H1 (cell line): Measurements from ENCODE around the gene GTF3C5. TPM values are rescaled to one million over a fixed set of nuclear protein-coding genes. Genes with fewer than 3 reads are reported as not detected.
A peak's percentile ranks its signal among the peaks of the same experiment; 100 is the strongest.

Experiments used
- CTCF ChIA-PET: fragments of 300-600 bp; sonication (Branson Sonifier 250); formaldehyde crosslinking; loops from one replicate; lab custom pipeline; 2021; ENCODE audit not compliant: partially characterized antibody; lab: Charles Lee
- POLR2A ChIA-PET: fragments of 300-600 bp; sonication (Branson Sonifier 250); formaldehyde crosslinking; loops from one replicate; lab custom pipeline; 2021; ENCODE audit warnings: inconsistent platforms; ENCODE audit not compliant: partially characterized antibody; lab: Charles Lee
- DNase-seq, 2 experiments: peaks; one replicate each; pipeline versions ENCODE4 v3.0.0 to v3.0.0-alpha.2; 2010 to 2022; ENCODE audit warnings: low spot score in 2 of 2, low read depth in 1 of 2, mixed read lengths in 1 of 2
- FAIRE-seq: peaks from 2 replicates; lab custom pipeline; 2011; peaks lifted over from hg19 to GRCh38; lab: Jason Lieb, UNC
- H2AFZ ChIP-seq: 2 replicates; pipeline ENCODE4 v1.8.1; 2012; ENCODE audit warnings: low read length, inconsistent platforms
- H2AK5ac ChIP-seq: 2 replicates; pipeline ENCODE4 v1.6.1; 2013; ENCODE audit warnings: low read depth, low read length
- H2BK120ac ChIP-seq: replicated peaks from 2 replicates; pipeline ENCODE3; 2013; ENCODE audit warnings: low read depth, low read length, inconsistent platforms
- H2BK12ac ChIP-seq: 2 replicates; pipeline ENCODE4 v1.6.1; 2013; ENCODE audit warnings: low read depth, low read length
- H2BK15ac ChIP-seq: 2 replicates; pipeline ENCODE4 v1.6.1; 2013; ENCODE audit warnings: low read length
- H2BK20ac ChIP-seq: 2 replicates; pipeline ENCODE4 v1.6.1; 2013; ENCODE audit warnings: low read length
- H2BK5ac ChIP-seq: 2 replicates; pipeline ENCODE4 v1.6.1; 2013; ENCODE audit warnings: low read depth, low read length
- H3K14ac ChIP-seq: 2 replicates; pipeline ENCODE4 v1.6.1; 2013; ENCODE audit warnings: inconsistent platforms; ENCODE audit not compliant: insufficient read length
- H3K18ac ChIP-seq: 2 replicates; pipeline ENCODE4 v1.6.1; 2013; ENCODE audit warnings: low read length; ENCODE audit errors: extremely low read depth
- H3K23ac ChIP-seq: 2 replicates; pipeline ENCODE4 v1.6.1; 2013; ENCODE audit warnings: inconsistent platforms; ENCODE audit not compliant: insufficient read length
- H3K23me2 ChIP-seq: 2 replicates; pipeline ENCODE4 v1.6.1; 2013; ENCODE audit warnings: low read depth, low read length
- H3K27ac ChIP-seq: 2 replicates; pipeline ENCODE4 v1.6.1; 2011; ENCODE audit warnings: low read depth, low read length, inconsistent platforms
- H3K27me3 ChIP-seq, 4 experiments: replicated peaks in 1 of 4; 1 replicate in 1 of 4; 2 replicates in 3 of 4; pipeline versions ENCODE4 v1.6.1 to v1.8.1; 2011 to 2013; ENCODE audit warnings: low read length in 3 of 4, mild to moderate bottlenecking in 3 of 4, inconsistent platforms in 2 of 4, mixed read lengths in 2 of 4, moderate library complexity in 1 of 4; ENCODE audit not compliant: control insufficient read depth in 3 of 4, insufficient read depth in 3 of 4; ENCODE audit errors: extremely low read depth in 1 of 4
- H3K36me3 ChIP-seq, 4 experiments: 2 replicates each; pipeline versions ENCODE4 v1.6.1 to v1.8.1; 2011 to 2013; ENCODE audit warnings: mild to moderate bottlenecking in 4 of 4, low read length in 3 of 4, moderate library complexity in 2 of 4, control low read depth in 1 of 4, inconsistent platforms in 1 of 4; ENCODE audit not compliant: insufficient read depth in 4 of 4, control insufficient read depth in 2 of 4
- H3K4ac ChIP-seq: replicated peaks from 2 replicates; pipeline ENCODE3; 2013; ENCODE audit warnings: low read length, low read depth, mixed read lengths, inconsistent platforms; ENCODE audit not compliant: insufficient read length
- H3K4me1 ChIP-seq, 4 experiments: replicated peaks in 1 of 4; 1 replicate in 1 of 4; 2 replicates in 3 of 4; pipeline versions ENCODE4 v1.6.1 to v1.8.1; 2011 to 2013; ENCODE audit warnings: low read length in 3 of 4, inconsistent platforms in 2 of 4, mixed read lengths in 1 of 4; ENCODE audit not compliant: insufficient read depth in 4 of 4, control insufficient read depth in 3 of 4
- H3K4me2 ChIP-seq, 2 experiments: 2 replicates each; pipeline versions ENCODE4 v1.6.1 to v1.8.1; 2011 to 2013; ENCODE audit warnings: low read depth in 2 of 2, low read length in 2 of 2, control low read depth in 1 of 2, inconsistent platforms in 1 of 2, mild to moderate bottlenecking in 1 of 2; ENCODE audit not compliant: insufficient read depth in 1 of 2
- H3K4me3 ChIP-seq, 4 experiments: fragments of 200-600, 300-600 bp in 1 of 4; sonication (generic), shearing (Covaris generic), sonication (Bioruptor Twin) in 1 of 4; 2 replicates each; pipeline versions ENCODE4 v1.5.1 to v1.8.1; 2011 to 2016; ENCODE audit warnings: low read length in 4 of 4, low read depth in 3 of 4, control low read depth in 2 of 4, inconsistent platforms in 2 of 4, mild to moderate bottlenecking in 2 of 4, mixed read lengths in 1 of 4, moderate library complexity in 1 of 4; ENCODE audit not compliant: insufficient read depth in 2 of 4; ENCODE audit errors: extremely low read depth in 1 of 4
- H3K56ac ChIP-seq: replicated peaks from 2 replicates; pipeline ENCODE3; 2013; ENCODE audit warnings: low read depth, mild to moderate bottlenecking, mixed read lengths, low read length, inconsistent platforms; ENCODE audit not compliant: insufficient read length
- H3K79me1 ChIP-seq: 2 replicates; pipeline ENCODE4 v1.6.1; 2013; ENCODE audit warnings: low read depth, low read length, control low read depth
- H3K79me2 ChIP-seq, 2 experiments: 2 replicates each; pipeline versions ENCODE4 v1.6.1 to v1.8.1; 2012 to 2013; ENCODE audit warnings: low read length in 2 of 2, mild to moderate bottlenecking in 2 of 2, inconsistent platforms in 1 of 2; ENCODE audit not compliant: insufficient read depth in 2 of 2, control insufficient read depth in 1 of 2
- H3K9ac ChIP-seq, 4 experiments: replicated peaks in 1 of 4; 1 replicate in 1 of 4; 2 replicates in 3 of 4; pipeline versions ENCODE4 v1.6.1 to v1.8.1; 2011 to 2013; ENCODE audit warnings: low read depth in 3 of 4, low read length in 3 of 4, control low read depth in 2 of 4, mild to moderate bottlenecking in 2 of 4, moderate library complexity in 2 of 4, inconsistent platforms in 1 of 4; ENCODE audit errors: extremely low read depth in 1 of 4
- H3K9me3 ChIP-seq, 2 experiments: 2 replicates each; pipeline versions ENCODE4 v1.6.1 to v1.8.1; 2012 to 2013; ENCODE audit warnings: mild to moderate bottlenecking in 2 of 2, moderate library complexity in 2 of 2, control low read depth in 1 of 2, inconsistent platforms in 1 of 2, low read depth in 1 of 2, low read length in 1 of 2, mixed read lengths in 1 of 2; ENCODE audit not compliant: insufficient read depth in 2 of 2
- H4K20me1 ChIP-seq, 2 experiments: replicated peaks in 1 of 2; 2 replicates each; pipeline versions ENCODE3 to v1.8.1; 2011 to 2013; ENCODE audit warnings: inconsistent platforms in 2 of 2, low read length in 2 of 2, mild to moderate bottlenecking in 1 of 2; ENCODE audit not compliant: insufficient read depth in 2 of 2, control insufficient read depth in 1 of 2
- H4K5ac ChIP-seq: 2 replicates; pipeline ENCODE4 v1.6.1; 2013; ENCODE audit warnings: low read length, low read depth, mixed read lengths, inconsistent platforms; ENCODE audit not compliant: insufficient read length
- H4K8ac ChIP-seq: 2 replicates; pipeline ENCODE4 v1.8.0; 2013; ENCODE audit warnings: mild to moderate bottlenecking, moderate library complexity, low read length, inconsistent platforms; ENCODE audit not compliant: insufficient read depth; ENCODE audit errors: extremely low read depth
- H4K91ac ChIP-seq: replicated peaks from 2 replicates; pipeline ENCODE3; 2013; ENCODE audit warnings: low read length, mixed read lengths, inconsistent platforms; ENCODE audit not compliant: insufficient read length
- NANOG ChIP-seq: IDR thresholded peaks from 2 replicates; pipeline ENCODE4 v1.6.1; 2011; ENCODE audit warnings: low read length, low read depth, mild to moderate bottlenecking, inconsistent platforms; ENCODE audit not compliant: insufficient read depth, poor library complexity, severe bottlenecking
- WGBS, 2 experiments: shearing (Covaris generic) in 1 of 2; methylation state at CpG; one replicate each; pipeline versions ENCODE4 v1.1.6 to v1.1.7; 2013 to 2015; ENCODE audit warnings: low lambda C conversion rate in 2 of 2, mixed read lengths in 2 of 2, inconsistent platforms in 1 of 2, low coverage in 1 of 2, missing lambda C conversion rate in 1 of 2; ENCODE audit not compliant: insufficient replicate concordance in 2 of 2, insufficient coverage in 1 of 2, insufficient read length in 1 of 2; ENCODE audit errors: extremely low coverage in 1 of 2, missing lambda C conversion rate in 1 of 2; 5-methylcytosine and 5-hydroxymethylcytosine counted together
- polyA plus RNA-seq, 7 experiments: library from polyadenylated mRNA; depleted of rRNA in 3 of 7; stranded (reverse) in 5 of 7; unstranded in 2 of 7; fragments of >200 nt in 5 of 7; fragments of 200-250 nt in 2 of 7; gene quantifications; 1 replicate in 5 of 7; 2 replicates in 1 of 7; 4 replicates in 1 of 7; pipeline versions ENCODE4 v1.2.1 to v1.2.3, GENCODE V29; 2011 to 2013; ENCODE audit warnings: missing spikeins in 2 of 7, mixed read lengths in 2 of 7
- total RNA-seq: library from RNA; stranded (reverse); fragmentation: NEBNext Ultra II Directional; extraction: Animal tissue kit (Norgen Biotek cat#: 25700); gene quantifications from 2 replicates; pipeline ENCODE4 v1.2.1, GENCODE V29; 2021

The GTF3C5 gene
- total and polyA plus RNA-seq, 2 of the 8 experiments (the other 6 are each of a cell fraction or from before 2014, with no cell fraction given) = 78.7 to 87.1 TPM

GRCh38 chr9:132994410-132995120 is 36.2 kb upstream of the GTF3C5 start:
- no peak overlapping the region for H3K9ac ChIP-seq
- no peaks in the 10 kb centered on the region for H3K79me2 ChIP-seq
- no peak for TF ChIP-seq NANOG
- TF ChIP-seq, all 59 proteins: peak for 0
- CTCF ChIA-PET = interaction anchor here (0.6 to 3.6 kb wide), 8 partner anchors 8 to 343 kb away, joined by 3 to 8 read pairs (median 4); no protein-coding TSS in a partner anchor
- H2AK5ac ChIP-seq = no peak overlapping the region; the same call in 1 of the 2 replicates
- no peak overlapping the region for H3K4ac ChIP-seq
- no peak overlapping the region for H3K4me3 ChIP-seq
- no peak overlapping the region for H2AFZ ChIP-seq
- H3K36me3 ChIP-seq = no peaks in the 10 kb centered on the region
- no peak overlapping the region for H3K23ac ChIP-seq
- no peak overlapping the region for H4K5ac ChIP-seq
- H2BK15ac ChIP-seq = no peak overlapping the region
- H2BK20ac ChIP-seq = peak overlapping the region; percentile 61; the same call in 1 of the 2 replicates
- H2BK12ac ChIP-seq = peak overlapping the region; percentile 27; the same call in 1 of the 2 replicates
- no peak overlapping the region; the same call in 1 of the 2 replicates for H2BK5ac ChIP-seq
- H3K56ac ChIP-seq = no peak overlapping the region
- H3K14ac ChIP-seq = no peak overlapping the region
- H2BK120ac ChIP-seq = no peak overlapping the region
- no peak overlapping the region for H4K91ac ChIP-seq
- no peaks in the 10 kb centered on the region for H4K20me1 ChIP-seq
- H3K4me1 ChIP-seq = peaks cover 0 to 14% (median 6%) of the 10 kb centered on the region in 4 experiments; a peak in 5 of 7 replicates
- H4K8ac ChIP-seq = no peak overlapping the region; the same call in 1 of the 2 replicates
- FAIRE-seq = no peak
- DNase-seq = no peak
- H3K79me1 ChIP-seq = no peaks in the 10 kb centered on the region
- WGBS, 2 experiments = 65% methylated on average over 13 of the region's 13 CpGs; no CpG with 5 or more reads in 1 of the 2 experiments
- H3K18ac ChIP-seq = no peak overlapping the region; the same call in 1 of the 2 replicates
- no peaks in the 10 kb centered on the region; a peak in 2 of 7 replicates for H3K27me3 ChIP-seq
- POLR2A ChIA-PET = interaction anchor here (0.6 to 0.8 kb wide), 2 partner anchors 36 to 341 kb away, joined by 3 read pairs; partner anchors contain the start of genes GTF3C5 and SURF6
- no peaks in the 10 kb centered on the region for H3K9me3 ChIP-seq
- H3K23me2 ChIP-seq = no peaks in the 10 kb centered on the region
- no peak overlapping the region for H3K4me2 ChIP-seq
- H3K27ac ChIP-seq = no peak overlapping the region
